Measurements from ENCODE around the gene KATNAL1.

- TF ChIP-seq CTCF (conservative IDR thresholded peaks at IDR 0.05 in 1 of 2, IDR thresholded peaks at IDR 0.05 in 1 of 2; ENCODE audit: extremely low read depth in 1 of 2, insufficient read depth in 1 of 2, low read depth in 1 of 2, low read length in 2 of 2) (no peak), EZH2 (IDR thresholded peaks at IDR 0.05; ENCODE audit: borderline replicate concordance, low read length) (no peak)
Measured at GRCh38 chr13:30154531-30154930, 152.8 kb downstream of the KATNAL1 start.

All from mammary epithelial cell (primary cell).